Mucosa of descending colon (tissue), 3 donors: ENCODE data around the gene PFKFB1. TPM values are rescaled to one million over a fixed set of nuclear protein-coding genes. Genes with fewer than 3 reads are reported as not detected.

Source experiments
- ATAC-seq: fragments of 200-7000 bp; cut with Tn5 transposase; one replicate; pipeline ENCODE4 v1.9.1; 2020; ENCODE audit warnings: mild to moderate bottlenecking, moderate library complexity
- DNase-seq, 3 donors: peaks; one replicate each; pipeline ENCODE4 v3.0.0-alpha.2; 2020
- H3K36me3 ChIP-seq: fragments of 200-600 bp; one replicate; pipeline ENCODE4 v1.8.0; 2021; ENCODE audit warnings: low read depth, mild to moderate bottlenecking
- H3K4me1 ChIP-seq: fragments of 200-600 bp; one replicate; pipeline ENCODE4 v1.8.0; 2021; ENCODE audit warnings: low read depth, mild to moderate bottlenecking
- H3K4me3 ChIP-seq: fragments of 200-600 bp; one replicate; pipeline ENCODE4 v1.8.0; 2021; ENCODE audit warnings: mild to moderate bottlenecking
- H3K9me3 ChIP-seq: fragments of 200-600 bp; one replicate; pipeline ENCODE4 v1.8.0; 2021; ENCODE audit warnings: mild to moderate bottlenecking
- CTCF ChIP-seq: fragments of 200-600 bp; IDR thresholded peaks from one replicate; pipeline ENCODE4 v1.8.0; 2022; ENCODE audit warnings: antibody characterized with exemption, mild to moderate bottlenecking
- intact Hi-C, 2 donors: fragments of 100-400 bp; cut with DNase I in 1 of 2; cut with micrococcal nuclease in 1 of 2; formaldehyde crosslinking; loops; one replicate each; pipeline versions ENCODE4 v1.11.0 to v1.11.1; 2022; cut with DNase I, micrococcal nuclease
- total RNA-seq, 3 donors: library from RNA; stranded (reverse); fragmentation: NEBNext Ultra II Directional in 2 of 3; extraction: Animal tissue kit (Norgen Biotek cat#: 25700) in 2 of 3; gene quantifications; one replicate each; pipeline versions ENCODE4 v1.2.1 to v1.2.4, GENCODE V29; 2021 to 2023
- donor health status: DM: no; HTN: no; CAD: no; lungs with moderate emphysema.
- donor health status: DM: no; HTN: no; CAD: no.
- donor health status: DM: no; HTN: yes; CAD: no.

Gene PFKFB1
- total RNA-seq, 3 donors from 2014 or later, result 0.19 to 0.29 TPM; not detected in 1

- no peak for TF ChIP-seq CTCF
- intact Hi-C loops, result no loop called here
- ATAC-seq (no peak), DNase-seq (no peak)
- no peak overlapping the region for H3K4me3 ChIP-seq
- no peaks in the 10 kb centered on the region for H3K9me3 ChIP-seq
- H3K4me1 ChIP-seq, result no peaks in the 10 kb centered on the region
- no peaks in the 10 kb centered on the region for H3K36me3 ChIP-seq
These were observed 35.3 kb upstream of the PFKFB1 start for GRCh38 chrX:55029291-55029690.

- TF ChIP-seq CTCF, result no peak
- intact Hi-C loops, result no loop called here
- no peaks in the 10 kb centered on the region for H3K36me3 ChIP-seq
- no peaks in the 10 kb centered on the region for H3K9me3 ChIP-seq
- no peak overlapping the region for H3K4me3 ChIP-seq
- DNase-seq (no peak), ATAC-seq (no peak)
- no peaks in the 10 kb centered on the region for H3K4me1 ChIP-seq
These were observed 34.6 kb upstream of the PFKFB1 start for GRCh38 chrX:55028611-55029010.

- TF ChIP-seq CTCF, result no peak
- DNase-seq (no peak), ATAC-seq (no peak)
- no peaks in the 10 kb centered on the region for H3K4me1 ChIP-seq
- H3K36me3 ChIP-seq, result no peaks in the 10 kb centered on the region
- H3K4me3 ChIP-seq, result no peak overlapping the region
- H3K9me3 ChIP-seq, result no peaks in the 10 kb centered on the region
- intact Hi-C loops, result no loop called here
These were observed 34.1 kb upstream of the PFKFB1 start for GRCh38 chrX:55028040-55028439.

GRCh38 chrX:55026840-55027239 is 32.9 kb upstream of the PFKFB1 start:
- Histone ChIP-seq H3K4me1 (no peaks in the 10 kb centered on the region), H3K36me3 (no peaks in the 10 kb centered on the region), H3K9me3 (no peaks in the 10 kb centered on the region), H3K4me3 (no peak overlapping the region)
- DNase-seq (no peak), ATAC-seq (no peak)
- no peak for TF ChIP-seq CTCF
- intact Hi-C loops, result no loop called here

- H3K4me3 ChIP-seq, result no peak overlapping the region
- H3K4me1 ChIP-seq, result no peaks in the 10 kb centered on the region
- ATAC-seq (no peak), DNase-seq (no peak)
- no peak for TF ChIP-seq CTCF
- no peaks in the 10 kb centered on the region for H3K36me3 ChIP-seq
- intact Hi-C loops, result no loop called here
- H3K9me3 ChIP-seq, result no peaks in the 10 kb centered on the region
These were observed 32.2 kb upstream of the PFKFB1 start for GRCh38 chrX:55026143-55026542.

GRCh38 chrX:55014897-55015299 is 20.9 kb upstream of the PFKFB1 start:
- Histone ChIP-seq H3K36me3 (no peaks in the 10 kb centered on the region), H3K9me3 (no peaks in the 10 kb centered on the region), H3K4me1 (no peaks in the 10 kb centered on the region), H3K4me3 (no peak overlapping the region)
- ATAC-seq (no peak), DNase-seq (no peak)
- intact Hi-C loops, result loop anchor here in 1 of 2 donors (10.0 kb wide), 1 partner anchor 60 kb away; the partner anchor contains the start of gene PAGE2B
- no peak for TF ChIP-seq CTCF
